ENCODE data around the gene EPS8L1. TPM values are rescaled to one million over a fixed set of nuclear protein-coding genes. Genes with fewer than 3 reads are reported as not detected.

EPS8L1 gene
- total RNA-seq, 4 donors from 2014 or later = 60.6 to 84.8 (median 73.3) TPM

- Histone ChIP-seq H3K27me3 (no peaks in the 10 kb centered on the region), H3K4me1 (no peaks in the 10 kb centered on the region), H3K27ac (no peak overlapping the region), H3K36me3 (peaks cover 19 to 36% of the 10 kb centered on the region in 2 donors), H3K4me3 (replicated peaks in 1 of 3) (no peak overlapping the region), H3K9me3 (no peaks in the 10 kb centered on the region)
- DNase-seq = no peak
- 90 to 95% methylated on average over 10 of the region's 10 CpGs for WGBS, 2 donors
- TF ChIP-seq CTCF (IDR thresholded peaks at IDR 0.05) (no peak), POLR2A (IDR thresholded peaks at IDR 0.05) (no peak)
- intact Hi-C loops (cut with DNase I) = no loop called here
Observed at GRCh38 chr19:55041244-55041626, 34.4 kb upstream of the EPS8L1 start.

DNA sequence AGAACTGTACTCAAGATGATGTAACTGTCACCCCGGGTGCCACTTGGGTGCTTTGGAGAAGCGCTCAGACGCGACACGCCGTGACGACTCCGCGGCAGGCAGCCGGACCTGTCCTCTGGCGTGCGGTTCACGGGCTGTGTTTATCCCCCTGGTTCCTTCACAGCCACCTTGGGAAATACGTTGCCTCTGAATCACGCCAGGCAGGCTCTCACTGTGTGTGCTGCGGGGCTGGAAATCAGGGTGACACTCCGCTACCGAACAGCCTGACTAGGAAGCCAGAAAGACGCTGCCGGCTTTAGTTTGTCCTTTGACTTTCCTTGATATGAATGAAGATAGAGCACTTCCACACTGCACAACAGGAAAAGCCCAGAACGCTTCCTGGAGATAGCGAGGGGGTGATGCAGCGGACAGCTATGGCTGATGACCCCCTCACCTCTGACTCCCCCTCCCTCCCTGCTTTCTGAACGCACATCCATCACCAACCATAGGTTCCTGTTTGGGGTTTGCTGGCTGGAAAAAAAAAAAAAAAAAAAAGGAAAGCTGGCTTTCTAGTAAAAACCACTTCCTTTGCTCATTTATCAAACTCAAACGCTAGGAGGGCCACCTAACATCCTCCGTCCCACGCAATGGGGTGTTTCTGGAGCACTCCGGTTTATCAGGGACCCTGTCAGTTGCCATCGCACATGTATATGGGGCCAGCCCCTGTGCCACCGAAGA, 33.9 kb upstream of the EPS8L1 start:
- H3K27ac ChIP-seq = no peak overlapping the region
- H3K36me3 ChIP-seq = peaks cover 23 to 40% of the 10 kb centered on the region in 2 donors

DNA sequence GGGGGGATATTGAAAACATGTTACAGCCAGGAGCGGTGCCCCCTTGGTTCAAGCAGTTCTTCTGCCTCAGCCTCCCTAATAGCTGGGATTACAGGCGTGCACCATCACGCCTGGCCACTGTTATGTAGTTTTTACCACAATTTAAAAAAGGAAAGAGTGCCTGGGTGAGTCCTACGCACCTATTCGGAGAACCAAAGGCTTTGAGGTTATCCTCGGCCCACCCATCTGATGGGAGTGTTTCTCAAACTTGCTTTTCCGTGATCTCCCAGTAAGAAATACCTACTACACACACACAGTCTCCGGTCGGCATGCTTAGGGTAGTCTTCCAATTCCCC, 33.4 kb upstream of the EPS8L1 start:
- Histone ChIP-seq H3K4me3 (replicated peaks in 1 of 3) (no peak overlapping the region), H3K27ac (no peak overlapping the region), H3K4me1 (no peaks in the 10 kb centered on the region), H3K36me3 (peaks cover 28 to 45% of the 10 kb centered on the region in 2 donors), H3K9me3 (no peaks in the 10 kb centered on the region), H3K27me3 (no peaks in the 10 kb centered on the region)
- WGBS, 2 donors = 92 to 95% methylated on average over 9 of the region's 9 CpGs
- intact Hi-C loops (cut with DNase I) = no loop called here
- no peak for DNase-seq
- TF ChIP-seq POLR2A (IDR thresholded peaks at IDR 0.05) (no peak), CTCF (IDR thresholded peaks at IDR 0.05) (no peak)

More for the DNA sequence above, 33.9 kb upstream of the EPS8L1 start:
- Histone ChIP-seq H3K4me1 (no peaks in the 10 kb centered on the region), H3K27me3 (no peaks in the 10 kb centered on the region), H3K9me3 (no peaks in the 10 kb centered on the region), H3K4me3 (replicated peaks in 1 of 3) (no peak overlapping the region)
- intact Hi-C loops (cut with DNase I) = no loop called here
- TF ChIP-seq CTCF (IDR thresholded peaks at IDR 0.05) (no peak), POLR2A (IDR thresholded peaks at IDR 0.05) (no peak)
- no peak for DNase-seq
- WGBS, 2 donors = 75% methylated on average over 29 to 30 of the region's 30 CpGs

- no peaks in the 10 kb centered on the region for H3K9me3 ChIP-seq
- no peak overlapping the region for H3K4me3 ChIP-seq (replicated peaks in 1 of 3)
- 70 to 81% methylated on average over 11 of the region's 11 CpGs for whole genome bisulfite sequencing, 2 donors
- no peak overlapping the region for H3K27ac ChIP-seq
- peaks cover 32 to 49% of the 10 kb centered on the region in 2 donors for H3K36me3 ChIP-seq
- H3K27me3 ChIP-seq = no peaks in the 10 kb centered on the region
- no peak for TF ChIP-seq CTCF (IDR thresholded peaks at IDR 0.05)
- TF ChIP-seq POLR2A (IDR thresholded peaks at IDR 0.05) = no peak
- DNase-seq = no peak
- no peaks in the 10 kb centered on the region for H3K4me1 ChIP-seq
- intact Hi-C loops (cut with DNase I) = no loop called here
Observed at GRCh38 chr19:55042688-55043087, 33.0 kb upstream of the EPS8L1 start.

GRCh38 chr19:55044286-55044685, 31.4 kb upstream of the EPS8L1 start:
- no peaks in the 10 kb centered on the region for H3K27me3 ChIP-seq
- WGBS, 2 donors = 96 to 97% methylated on average over 3 to 5 of the region's 5 CpGs
- intact Hi-C loops (cut with DNase I) = no loop called here
- no peak overlapping the region for H3K27ac ChIP-seq
- no peak for DNase-seq
- H3K4me3 ChIP-seq (replicated peaks in 1 of 3) = no peak overlapping the region
- H3K4me1 ChIP-seq = no peaks in the 10 kb centered on the region
- no peak for TF ChIP-seq POLR2A (IDR thresholded peaks at IDR 0.05)
- TF ChIP-seq CTCF (IDR thresholded peaks at IDR 0.05) = no peak
- peaks cover 44 to 61% of the 10 kb centered on the region in 2 donors for H3K36me3 ChIP-seq
- no peaks in the 10 kb centered on the region for H3K9me3 ChIP-seq

All from thyroid gland (tissue), 4 donors.